SU-DHL-6 (cell line): ENCODE data around the gene NME9.

Source experiments
- CTCF ChIP-seq: fragments of 200-600 bp; sonication (generic); IDR thresholded peaks from one replicate; pipeline ENCODE4 v1.5.1; 2017; ENCODE audit warnings: antibody characterized with exemption, mild to moderate bottlenecking, low read length, moderate library complexity; ENCODE audit not compliant: insufficient read depth, poor library complexity, severe bottlenecking
- EZH2phosphoT487 ChIP-seq: fragments of 200-600 bp; sonication (generic), shearing (Covaris generic); conservative IDR thresholded peaks from 2 replicates; pipeline ENCODE4 v1.6.1; 2018; ENCODE audit warnings: mild to moderate bottlenecking, antibody characterized with exemption, low read length, moderate library complexity, mixed read lengths

GRCh38 chr3:138263104-138263503 is 66.5 kb downstream of the NME9 start:
- TF ChIP-seq CTCF (no peak), EZH2phosphoT487 (no peak)
